ENCODE measurements around the gene GPX4.

Gene GPX4

DNA sequence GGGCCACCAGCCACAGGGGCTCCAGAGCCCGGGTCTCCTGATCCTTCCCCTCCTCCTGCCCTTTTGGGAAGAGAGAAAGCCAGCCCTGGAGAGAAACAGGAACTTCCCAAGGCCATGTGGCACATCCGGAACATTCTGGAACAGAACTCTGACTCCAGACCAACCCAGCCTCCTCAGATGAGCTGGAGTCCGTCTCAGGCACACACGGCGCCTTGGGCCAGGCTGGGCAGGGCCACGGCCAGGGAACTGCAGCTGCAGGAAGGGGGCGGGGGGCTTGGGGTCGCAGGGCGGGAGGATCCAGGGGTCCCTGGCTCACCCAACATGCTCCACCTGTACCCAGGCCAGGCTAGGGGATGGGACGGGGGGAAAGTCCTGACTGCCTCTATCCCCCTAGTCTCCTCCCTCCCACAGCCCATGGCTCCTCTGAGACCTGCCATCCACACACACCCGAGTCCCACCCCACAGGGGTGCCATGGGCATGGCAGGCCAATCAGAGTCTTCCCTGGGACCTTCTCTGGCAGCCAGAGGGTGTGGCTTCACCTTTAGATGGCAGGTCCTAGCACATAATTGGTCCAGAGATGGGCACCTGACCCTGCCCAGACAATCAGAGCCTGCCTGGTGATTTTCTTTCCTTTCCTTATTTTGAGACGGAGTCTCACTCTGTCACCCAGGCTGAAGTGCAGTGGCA, 47.4 kb downstream of the GPX4 start:
- peaks cover 70% of the 10 kb centered on the region for H3K36me3 ChIP-seq

DNA sequence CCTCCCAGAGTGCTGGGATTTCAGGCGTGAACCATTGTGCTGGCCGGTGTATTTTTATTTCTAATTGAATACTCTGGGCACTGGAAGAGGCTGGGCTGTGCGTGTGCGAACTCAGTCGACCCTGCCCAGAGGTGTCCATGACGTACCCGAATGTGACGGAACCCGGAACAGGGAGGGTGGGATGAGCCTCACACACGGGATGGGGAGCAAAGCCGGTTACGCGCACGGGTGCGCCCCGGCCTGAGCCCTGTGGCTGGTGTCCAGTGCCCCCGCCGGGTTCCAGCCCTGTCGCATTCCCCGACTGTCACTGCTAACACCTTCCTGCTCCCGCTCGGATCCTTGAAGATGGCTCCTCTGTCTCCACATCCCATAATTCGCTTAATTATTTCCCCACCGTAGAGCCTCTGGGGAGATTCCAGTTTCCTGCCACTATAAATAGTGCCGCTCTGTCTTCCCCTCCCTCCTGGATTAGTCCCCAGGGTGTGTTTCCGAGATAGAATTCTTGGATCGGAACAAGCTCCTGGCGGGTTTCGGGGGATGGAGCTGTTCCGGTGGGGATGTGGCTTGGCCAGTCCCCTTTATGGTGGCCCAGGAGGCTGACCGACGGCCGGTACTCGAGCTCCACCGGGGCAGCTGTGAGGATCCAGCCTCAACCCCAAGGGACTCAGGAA, 48.3 kb downstream of the GPX4 start:
- no peak overlapping the region for H3K27ac ChIP-seq
- no peaks in the 10 kb centered on the region for H3K27me3 ChIP-seq
- H3K4me3 ChIP-seq (ENCODE audit: low read depth in 1 of 2, low read length in 1 of 2) = no peak overlapping the region
- TF ChIP-seq, protein P1, sequence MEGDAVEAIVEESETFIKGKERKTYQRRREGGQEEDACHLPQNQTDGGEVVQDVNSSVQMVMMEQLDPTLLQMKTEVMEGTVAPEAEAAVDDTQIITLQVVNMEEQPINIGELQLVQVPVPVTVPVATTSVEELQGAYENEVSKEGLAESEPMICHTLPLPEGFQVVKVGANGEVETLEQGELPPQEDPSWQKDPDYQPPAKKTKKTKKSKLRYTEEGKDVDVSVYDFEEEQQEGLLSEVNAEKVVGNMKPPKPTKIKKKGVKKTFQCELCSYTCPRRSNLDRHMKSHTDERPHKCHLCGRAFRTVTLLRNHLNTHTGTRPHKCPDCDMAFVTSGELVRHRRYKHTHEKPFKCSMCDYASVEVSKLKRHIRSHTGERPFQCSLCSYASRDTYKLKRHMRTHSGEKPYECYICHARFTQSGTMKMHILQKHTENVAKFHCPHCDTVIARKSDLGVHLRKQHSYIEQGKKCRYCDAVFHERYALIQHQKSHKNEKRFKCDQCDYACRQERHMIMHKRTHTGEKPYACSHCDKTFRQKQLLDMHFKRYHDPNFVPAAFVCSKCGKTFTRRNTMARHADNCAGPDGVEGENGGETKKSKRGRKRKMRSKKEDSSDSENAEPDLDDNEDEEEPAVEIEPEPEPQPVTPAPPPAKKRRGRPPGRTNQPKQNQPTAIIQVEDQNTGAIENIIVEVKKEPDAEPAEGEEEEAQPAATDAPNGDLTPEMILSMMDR (IDR thresholded peaks at IDR 0.05) = no peak
- H3K9me3 ChIP-seq = no peaks in the 10 kb centered on the region
- peaks cover 63% of the 10 kb centered on the region for H3K36me3 ChIP-seq
- H3K4me1 ChIP-seq (ENCODE audit: control insufficient read depth in 1 of 2, insufficient read depth in 1 of 2, low read depth in 1 of 2, low read length in 1 of 2) = peaks cover 41 to 43% of the 10 kb centered on the region in 2 experiments

More for the DNA sequence above, 47.4 kb downstream of the GPX4 start:
- Histone ChIP-seq H3K9me3 (no peaks in the 10 kb centered on the region), H3K27me3 (no peaks in the 10 kb centered on the region), H3K4me3 (ENCODE audit: low read depth in 1 of 2, low read length in 1 of 2) (no peak overlapping the region), H3K27ac (no peak overlapping the region), H3K4me1 (ENCODE audit: control insufficient read depth in 1 of 2, insufficient read depth in 1 of 2, low read depth in 1 of 2, low read length in 1 of 2) (peaks cover 33 to 37% of the 10 kb centered on the region in 2 experiments)
- TF ChIP-seq, protein P1 (IDR thresholded peaks at IDR 0.05) = no peak

DNA sequence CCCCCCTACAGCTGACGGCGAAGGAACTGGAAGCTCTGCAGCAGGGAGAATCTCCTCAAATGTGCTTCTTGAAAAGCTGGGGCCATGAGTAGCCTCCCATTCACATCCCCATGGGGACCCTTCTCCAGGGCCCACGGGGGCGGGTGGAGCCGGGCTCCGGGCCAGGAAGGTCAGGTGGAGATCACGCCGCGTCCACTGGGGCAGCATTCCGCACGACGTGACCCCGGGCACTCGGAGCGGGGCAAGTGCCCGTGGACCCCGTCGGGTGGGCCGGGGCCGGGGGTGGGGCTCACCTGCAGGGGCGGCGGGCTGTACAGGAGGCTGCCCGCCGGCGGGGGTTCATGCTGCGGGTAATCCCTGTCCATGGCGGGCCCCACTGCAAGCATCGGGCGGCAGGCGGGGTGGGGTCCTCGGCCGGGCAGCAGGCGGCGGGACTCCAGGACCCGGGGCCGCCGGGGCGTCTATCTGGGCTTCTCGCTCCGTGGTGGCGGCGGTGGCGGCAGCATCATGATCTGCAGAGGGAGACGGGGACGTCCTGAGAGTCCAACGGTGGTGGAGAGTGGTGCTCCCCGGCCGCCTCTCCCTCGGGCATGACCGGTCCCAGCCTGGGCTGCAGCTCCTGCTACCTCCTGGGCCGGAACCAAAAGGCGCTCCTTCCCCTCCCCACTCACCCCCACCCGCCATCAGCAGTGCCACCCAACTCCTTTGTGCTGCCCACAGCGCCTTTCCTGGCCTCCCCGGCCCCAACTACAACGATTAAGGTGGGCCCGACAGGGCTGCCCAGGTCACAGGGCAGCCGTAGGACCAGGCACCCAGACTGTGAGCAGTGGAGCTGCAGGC, 50.3 kb downstream of the GPX4 start:
- Histone ChIP-seq H3K36me3 (peaks cover 60% of the 10 kb centered on the region), H3K9me3 (no peaks in the 10 kb centered on the region), H3K27me3 (no peaks in the 10 kb centered on the region), H3K4me3 (ENCODE audit: low read depth in 1 of 2, low read length in 1 of 2) (peak overlapping the region; percentile 80 to 96), H3K4me1 (ENCODE audit: control insufficient read depth in 1 of 2, insufficient read depth in 1 of 2, low read depth in 1 of 2, low read length in 1 of 2) (peaks cover 41 to 42% of the 10 kb centered on the region in 2 experiments), H3K27ac (peak overlapping the region; percentile 94)
- TF ChIP-seq, protein P1 (IDR thresholded peaks at IDR 0.05) = no peak

DNA sequence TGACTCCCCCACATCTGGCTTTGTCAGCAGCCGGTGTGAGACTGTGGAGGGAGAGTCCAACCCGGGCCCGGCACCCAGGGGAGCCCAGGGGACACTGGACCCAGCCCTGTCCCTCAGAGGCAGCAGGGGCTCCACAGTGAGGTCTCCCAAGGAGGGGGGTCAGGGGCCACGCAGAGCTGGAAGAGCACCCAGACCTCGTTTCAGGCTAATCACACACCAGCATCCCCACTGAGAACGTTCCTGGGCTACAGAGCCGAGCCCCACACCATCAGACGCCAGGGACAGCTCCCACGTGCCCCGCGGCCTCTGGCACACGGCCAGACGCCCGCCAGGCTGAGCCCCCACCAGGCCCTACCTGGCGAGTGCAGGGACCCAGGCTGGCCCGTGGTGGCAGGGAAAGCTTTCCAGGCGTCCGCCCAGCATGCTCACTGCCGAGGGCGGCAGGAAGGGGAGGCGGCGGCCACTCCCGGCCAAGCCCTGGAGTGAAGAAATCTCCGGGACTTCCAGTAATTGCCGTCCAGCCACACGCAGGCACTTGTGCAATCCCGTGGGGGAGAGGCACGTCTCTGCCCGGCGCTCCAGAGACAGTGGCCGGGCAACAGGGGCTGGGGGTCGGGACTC, 51.0 kb downstream of the GPX4 start:
- Histone ChIP-seq H3K36me3 (peaks cover 53% of the 10 kb centered on the region), H3K27me3 (no peaks in the 10 kb centered on the region), H3K27ac (peak overlapping the region; percentile 94), H3K9me3 (no peaks in the 10 kb centered on the region), H3K4me3 (ENCODE audit: low read depth in 1 of 2, low read length in 1 of 2) (peak overlapping the region; percentile 80 to 96), H3K4me1 (ENCODE audit: control insufficient read depth in 1 of 2, insufficient read depth in 1 of 2, low read depth in 1 of 2, low read length in 1 of 2) (peaks cover 38 to 41% of the 10 kb centered on the region in 2 experiments)
- TF ChIP-seq, protein P1 (IDR thresholded peaks at IDR 0.05) = peak; percentile 35

Data from neutrophil (primary cell).